Esophagus squamous epithelium (tissue), 5 donors: Measurements from ENCODE around the gene S100A9. TPM values are rescaled to one million over a fixed set of nuclear protein-coding genes. Genes with fewer than 3 reads are reported as not detected.

Experiments used
- DNase-seq: peaks from one replicate; lab custom pipeline; 2025; lab: John Stamatoyannopoulos, UW
- H3K27ac ChIP-seq, 4 donors: fragments of 200-600 bp; sonication (generic); one replicate each; pipeline ENCODE4 v1.5.1; 2016 to 2019; ENCODE audit warnings: mild to moderate bottlenecking in 1 of 4
- H3K27me3 ChIP-seq, 4 donors: fragments of 200-600 bp; sonication (generic); 1 replicate in 3 of 4; 2 replicates in 1 of 4; pipeline versions ENCODE4 v1.5.1 to v1.6.0; 2017 to 2021; ENCODE audit warnings: antibody characterized with exemption in 1 of 4
- H3K36me3 ChIP-seq, 3 donors: fragments of 200-600 bp; sonication (generic); one replicate each; pipeline ENCODE4 v1.5.1; 2016 to 2019
- H3K4me1 ChIP-seq, 3 donors: fragments of 200-600 bp; sonication (generic); one replicate each; pipeline ENCODE4 v1.5.1; 2017 to 2019
- H3K4me3 ChIP-seq, 4 donors: fragments of 200-600 bp; sonication (generic); 1 replicate in 3 of 4; 2 replicates in 1 of 4; pipeline ENCODE4 v1.5.1; 2016 to 2019; ENCODE audit warnings: mild to moderate bottlenecking in 2 of 4, moderate library complexity in 1 of 4
- H3K9me3 ChIP-seq, 3 donors: fragments of 200-600 bp; sonication (generic); one replicate each; pipeline ENCODE4 v1.5.1; 2016 to 2019
- POLR2A ChIP-seq, 4 donors: fragments of 450-650 bp; IDR thresholded peaks; one replicate each; pipeline ENCODE4 v1.6.1; 2017; ENCODE audit warnings: antibody characterized with exemption in 4 of 4, mild to moderate bottlenecking in 4 of 4, moderate library complexity in 3 of 4
- WGBS, 2 donors: methylation state at CpG; one replicate each; pipeline ENCODE4 v1.1.5; 2018; 5-methylcytosine and 5-hydroxymethylcytosine counted together
- intact Hi-C: fragments of 100-400 bp; cut with DNase I; formaldehyde crosslinking; loops from one replicate; pipeline ENCODE4 v1.15.0; 2022
- total RNA-seq, 4 donors: library from RNA; depleted of rRNA; stranded (reverse); fragments of >200 nt; gene quantifications; one replicate each; pipeline ENCODE4 v1.1.0, GENCODE V29; 2016
- TF ChIP-seq, protein P1 (sequence below), 6 experiments: fragments of 450-650 bp in 4 of 6; fragments of 200-600 bp in 2 of 6; sonication (generic) in 2 of 6; IDR thresholded peaks; one replicate each; pipeline ENCODE4 v1.5.1; 2016 to 2019; ENCODE audit warnings: antibody characterized with exemption in 6 of 6, mild to moderate bottlenecking in 4 of 6, moderate library complexity in 4 of 6
- donor health status: DM: yes; HTN: yes; CAD: no.

S100A9 gene
- total RNA-seq, 4 donors from 2014 or later, result 15,145 to 90,256 (median 57,331) TPM

DNA sequence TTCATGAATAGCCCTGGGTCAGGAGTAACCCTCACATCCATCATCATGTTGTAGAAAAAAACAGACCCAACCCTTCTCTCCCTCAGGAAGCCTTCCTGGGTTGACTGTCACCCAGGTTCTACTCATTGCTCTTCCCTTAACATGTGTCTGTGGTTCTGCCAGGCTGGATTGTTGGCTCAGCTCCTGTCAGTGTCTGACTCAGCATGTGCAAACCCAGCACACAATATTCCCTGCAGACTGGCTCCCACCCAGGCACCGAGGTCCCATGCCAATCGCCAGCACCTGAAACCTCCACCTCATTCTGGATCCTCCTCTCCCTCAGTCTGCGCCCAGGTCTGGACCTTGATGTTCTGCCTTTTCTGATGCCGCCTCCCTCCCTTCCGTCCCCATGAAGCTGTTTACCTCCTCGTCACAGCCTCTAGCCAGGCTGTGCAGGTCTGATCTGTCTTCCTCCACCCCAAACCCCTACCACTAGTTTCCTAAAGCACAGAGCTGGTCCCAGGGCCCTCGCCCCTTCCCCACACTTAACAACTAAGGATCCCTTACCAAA is 37.6 kb downstream of the S100A9 start:
- H3K27me3 ChIP-seq, result peaks cover 0 to 33% (median 0%) of the 10 kb centered on the region in 4 donors
- TF ChIP-seq, protein P1, sequence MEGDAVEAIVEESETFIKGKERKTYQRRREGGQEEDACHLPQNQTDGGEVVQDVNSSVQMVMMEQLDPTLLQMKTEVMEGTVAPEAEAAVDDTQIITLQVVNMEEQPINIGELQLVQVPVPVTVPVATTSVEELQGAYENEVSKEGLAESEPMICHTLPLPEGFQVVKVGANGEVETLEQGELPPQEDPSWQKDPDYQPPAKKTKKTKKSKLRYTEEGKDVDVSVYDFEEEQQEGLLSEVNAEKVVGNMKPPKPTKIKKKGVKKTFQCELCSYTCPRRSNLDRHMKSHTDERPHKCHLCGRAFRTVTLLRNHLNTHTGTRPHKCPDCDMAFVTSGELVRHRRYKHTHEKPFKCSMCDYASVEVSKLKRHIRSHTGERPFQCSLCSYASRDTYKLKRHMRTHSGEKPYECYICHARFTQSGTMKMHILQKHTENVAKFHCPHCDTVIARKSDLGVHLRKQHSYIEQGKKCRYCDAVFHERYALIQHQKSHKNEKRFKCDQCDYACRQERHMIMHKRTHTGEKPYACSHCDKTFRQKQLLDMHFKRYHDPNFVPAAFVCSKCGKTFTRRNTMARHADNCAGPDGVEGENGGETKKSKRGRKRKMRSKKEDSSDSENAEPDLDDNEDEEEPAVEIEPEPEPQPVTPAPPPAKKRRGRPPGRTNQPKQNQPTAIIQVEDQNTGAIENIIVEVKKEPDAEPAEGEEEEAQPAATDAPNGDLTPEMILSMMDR (IDR thresholded peaks at IDR 0.05), result no peak
- no peak for TF ChIP-seq POLR2A (IDR thresholded peaks at IDR 0.05)
- H3K4me1 ChIP-seq, result peaks cover 20 to 65% (median 21%) of the 10 kb centered on the region in 3 donors
- H3K4me3 ChIP-seq, result no peak overlapping the region
- DNase-seq, result no peak
- intact Hi-C loops, result no loop called here
- no peaks in the 10 kb centered on the region for H3K36me3 ChIP-seq
- peak overlapping the region in 3 of 4 donors; percentile 73 to 90 (median 87) for H3K27ac ChIP-seq
- no peaks in the 10 kb centered on the region for H3K9me3 ChIP-seq
- 28 to 55% methylated on average over 6 to 7 of the region's 7 CpGs for WGBS, 2 donors

DNA sequence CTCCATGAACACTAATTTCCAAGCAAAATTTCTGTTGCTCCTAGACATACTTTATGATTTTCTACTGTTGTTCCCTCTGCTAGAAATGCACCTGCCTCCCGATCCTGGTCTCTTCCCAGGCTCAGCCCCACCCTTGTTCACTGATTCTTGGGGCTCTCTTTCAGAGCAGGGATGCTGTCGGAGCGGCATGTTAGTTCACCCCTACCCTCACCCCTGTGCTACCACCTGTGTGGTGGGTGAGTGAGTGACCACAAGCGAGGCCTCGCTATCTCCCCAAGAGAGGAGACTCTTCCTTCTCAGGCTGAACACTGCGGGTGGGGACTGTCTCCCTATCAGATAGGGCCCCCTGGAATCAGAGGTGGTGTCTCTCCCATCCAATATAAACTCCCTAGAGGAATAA is 38.1 kb downstream of the S100A9 start:
- Histone ChIP-seq H3K36me3 (no peaks in the 10 kb centered on the region), H3K27me3 (peaks cover 0 to 28% (median 0%) of the 10 kb centered on the region in 4 donors), H3K9me3 (no peaks in the 10 kb centered on the region), H3K4me3 (no peak overlapping the region), H3K27ac (peak overlapping the region in 1 of 4 donors; percentile 73), H3K4me1 (peaks cover 20 to 59% (median 21%) of the 10 kb centered on the region in 3 donors)
- TF ChIP-seq, protein P1 (IDR thresholded peaks at IDR 0.05), result no peak
- no peak for TF ChIP-seq POLR2A (IDR thresholded peaks at IDR 0.05)
- WGBS, 2 donors, result 62 to 95% methylated on average over 3 of the region's 6 CpGs
- no peak for DNase-seq
- intact Hi-C loops, result no loop called here

GRCh38 chr1:153396461-153396860 is 38.8 kb downstream of the S100A9 start:
- Histone ChIP-seq H3K36me3 (no peaks in the 10 kb centered on the region), H3K9me3 (no peaks in the 10 kb centered on the region), H3K27me3 (peaks cover 0 to 27% (median 0%) of the 10 kb centered on the region in 4 donors), H3K4me3 (no peak overlapping the region), H3K27ac (no peak overlapping the region), H3K4me1 (peaks cover 16 to 52% (median 21%) of the 10 kb centered on the region in 3 donors)
- intact Hi-C loops, result no loop called here
- WGBS, 2 donors, result 84 to 91% methylated on average over 3 to 5 of the region's 6 CpGs
- TF ChIP-seq POLR2A (IDR thresholded peaks at IDR 0.05), result no peak
- TF ChIP-seq, protein P1 (IDR thresholded peaks at IDR 0.05), result no peak
- no peak for DNase-seq

DNA sequence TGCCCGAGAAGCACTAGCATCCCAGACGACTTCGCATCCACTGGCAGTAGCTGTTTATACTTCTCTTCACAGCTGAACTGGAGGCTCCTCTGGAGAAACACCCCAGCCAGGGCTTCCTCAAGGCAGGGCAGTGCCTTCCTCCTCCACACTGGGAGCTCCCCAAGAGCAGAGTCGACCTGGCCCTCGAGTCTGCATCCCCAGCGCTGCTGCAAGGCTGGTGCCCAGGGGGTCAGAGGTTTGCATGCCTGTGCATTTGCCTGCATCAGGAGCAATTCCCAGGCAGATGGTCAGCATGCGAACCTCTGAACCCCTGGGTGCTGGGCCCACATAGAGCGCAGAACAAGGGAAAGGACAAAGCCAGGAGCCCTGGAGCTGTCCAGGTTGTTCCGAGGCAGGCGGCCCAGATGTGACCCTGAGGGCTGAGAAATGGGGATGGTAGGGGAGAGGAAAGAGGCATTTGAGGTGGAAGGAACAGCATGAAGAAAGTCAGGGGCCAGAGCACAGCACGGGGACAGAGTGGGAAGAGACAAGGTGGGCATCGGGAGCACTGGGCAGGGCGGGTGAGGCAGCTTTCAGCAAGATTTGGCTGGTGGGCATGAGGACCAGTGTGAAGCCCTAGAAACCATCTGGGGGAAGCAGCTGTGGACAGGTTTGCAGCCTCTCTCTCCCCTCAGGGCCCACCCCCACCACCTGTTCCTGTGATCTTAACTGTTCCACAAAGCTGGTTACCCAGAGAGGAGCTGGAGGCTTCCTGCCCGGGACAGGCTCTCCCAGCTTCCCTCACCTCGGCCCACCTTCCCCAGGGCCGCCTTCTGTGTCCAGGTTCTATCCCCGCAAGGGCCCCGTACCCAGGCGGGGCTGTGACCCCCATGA is 39.6 kb downstream of the S100A9 start:
- TF ChIP-seq POLR2A (IDR thresholded peaks at IDR 0.05), result no peak
- TF ChIP-seq, protein P1 (IDR thresholded peaks at IDR 0.05), result no peak
- Histone ChIP-seq H3K9me3 (no peaks in the 10 kb centered on the region), H3K27me3 (peaks cover 0 to 27% (median 0%) of the 10 kb centered on the region in 4 donors), H3K27ac (no peak overlapping the region), H3K4me3 (no peak overlapping the region), H3K36me3 (no peaks in the 10 kb centered on the region), H3K4me1 (peaks cover 12 to 44% (median 21%) of the 10 kb centered on the region in 3 donors)
- intact Hi-C loops, result no loop called here
- DNase-seq, result no peak
- 74 to 90% methylated on average over 7 to 13 of the region's 19 CpGs for WGBS, 2 donors
